Osteocyte (in vitro differentiated cells): ENCODE data around the gene ITIH4. TPM values are rescaled to one million over a fixed set of nuclear protein-coding genes. Genes with fewer than 3 reads are reported as not detected.

Source experiments
- DNase-seq: peaks from one replicate; pipeline ENCODE4 v3.0.0; 2021; ENCODE audit warnings: mixed read lengths; ENCODE audit not compliant: unreplicated experiment; ENCODE audit errors: extremely low spot score
- H3K27ac Mint-ChIP-seq: one replicate; pipeline ENCODE4 v1.8.0; 2021; ENCODE audit warnings: mild to moderate bottlenecking, mixed read lengths; ENCODE audit not compliant: unreplicated experiment
- H3K27me3 Mint-ChIP-seq: one replicate; pipeline ENCODE4 v1.8.0; 2021; ENCODE audit warnings: mixed read lengths; ENCODE audit not compliant: unreplicated experiment
- H3K36me3 Mint-ChIP-seq: one replicate; pipeline ENCODE4 v1.8.0; 2021; ENCODE audit warnings: mixed read lengths; ENCODE audit not compliant: unreplicated experiment
- H3K4me1 Mint-ChIP-seq: one replicate; pipeline ENCODE4 v1.8.0; 2021; ENCODE audit warnings: mixed read lengths; ENCODE audit not compliant: unreplicated experiment
- H3K4me3 Mint-ChIP-seq: one replicate; pipeline ENCODE4 v1.8.0; 2021; ENCODE audit warnings: mild to moderate bottlenecking, moderate library complexity, mixed read lengths; ENCODE audit not compliant: unreplicated experiment
- H3K9me3 Mint-ChIP-seq: one replicate; pipeline ENCODE4 v1.8.0; 2021; ENCODE audit warnings: mixed read lengths; ENCODE audit not compliant: unreplicated experiment
- total RNA-seq: library from RNA; stranded (reverse); gene quantifications from 2 replicates; pipeline ENCODE4 v1.2.1, GENCODE V29; 2021
- TF ChIP-seq, protein P1 (sequence below): fragments of 200-600 bp; sonication (generic); IDR thresholded peaks from 2 replicates; pipeline ENCODE4 v1.5.0; 2021; ENCODE audit warnings: antibody characterized with exemption, mild to moderate bottlenecking, moderate library complexity

The ITIH4 gene
- total RNA-seq, 1 donor from 2014 or later = 7.2 TPM

DNA sequence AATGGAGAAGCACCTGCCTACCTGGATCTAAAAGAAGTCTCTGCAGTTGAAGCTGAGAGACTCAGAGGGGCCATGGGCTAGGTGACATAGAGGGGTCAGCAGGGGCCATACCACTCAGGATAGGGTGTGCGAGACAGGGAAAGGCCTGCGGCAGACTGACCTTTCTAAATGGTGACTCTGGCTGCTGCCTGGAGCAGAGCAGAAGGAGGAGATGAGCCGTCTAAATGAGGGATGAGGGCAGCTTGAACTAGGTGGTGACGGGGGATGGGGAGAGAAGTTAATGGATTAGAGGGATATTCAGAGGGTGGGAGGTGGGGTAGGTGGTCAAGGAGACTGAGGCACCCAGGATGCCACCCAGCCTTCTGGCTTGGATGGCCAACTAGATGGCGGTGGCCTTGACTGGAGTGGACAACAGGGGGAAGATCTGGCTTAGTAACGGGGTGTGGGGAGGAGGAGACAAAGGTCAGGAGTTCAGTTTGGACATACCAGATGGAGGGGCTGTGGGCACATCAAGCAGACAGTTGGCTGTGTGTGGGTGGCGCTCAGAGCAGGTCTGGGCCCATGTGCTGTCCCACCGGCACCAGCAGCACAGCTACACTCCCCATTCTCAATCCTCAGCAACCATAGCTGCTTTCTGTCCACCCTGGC is 56.3 kb downstream of the ITIH4 start:
- TF ChIP-seq, protein P1, sequence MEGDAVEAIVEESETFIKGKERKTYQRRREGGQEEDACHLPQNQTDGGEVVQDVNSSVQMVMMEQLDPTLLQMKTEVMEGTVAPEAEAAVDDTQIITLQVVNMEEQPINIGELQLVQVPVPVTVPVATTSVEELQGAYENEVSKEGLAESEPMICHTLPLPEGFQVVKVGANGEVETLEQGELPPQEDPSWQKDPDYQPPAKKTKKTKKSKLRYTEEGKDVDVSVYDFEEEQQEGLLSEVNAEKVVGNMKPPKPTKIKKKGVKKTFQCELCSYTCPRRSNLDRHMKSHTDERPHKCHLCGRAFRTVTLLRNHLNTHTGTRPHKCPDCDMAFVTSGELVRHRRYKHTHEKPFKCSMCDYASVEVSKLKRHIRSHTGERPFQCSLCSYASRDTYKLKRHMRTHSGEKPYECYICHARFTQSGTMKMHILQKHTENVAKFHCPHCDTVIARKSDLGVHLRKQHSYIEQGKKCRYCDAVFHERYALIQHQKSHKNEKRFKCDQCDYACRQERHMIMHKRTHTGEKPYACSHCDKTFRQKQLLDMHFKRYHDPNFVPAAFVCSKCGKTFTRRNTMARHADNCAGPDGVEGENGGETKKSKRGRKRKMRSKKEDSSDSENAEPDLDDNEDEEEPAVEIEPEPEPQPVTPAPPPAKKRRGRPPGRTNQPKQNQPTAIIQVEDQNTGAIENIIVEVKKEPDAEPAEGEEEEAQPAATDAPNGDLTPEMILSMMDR = no peak

DNA sequence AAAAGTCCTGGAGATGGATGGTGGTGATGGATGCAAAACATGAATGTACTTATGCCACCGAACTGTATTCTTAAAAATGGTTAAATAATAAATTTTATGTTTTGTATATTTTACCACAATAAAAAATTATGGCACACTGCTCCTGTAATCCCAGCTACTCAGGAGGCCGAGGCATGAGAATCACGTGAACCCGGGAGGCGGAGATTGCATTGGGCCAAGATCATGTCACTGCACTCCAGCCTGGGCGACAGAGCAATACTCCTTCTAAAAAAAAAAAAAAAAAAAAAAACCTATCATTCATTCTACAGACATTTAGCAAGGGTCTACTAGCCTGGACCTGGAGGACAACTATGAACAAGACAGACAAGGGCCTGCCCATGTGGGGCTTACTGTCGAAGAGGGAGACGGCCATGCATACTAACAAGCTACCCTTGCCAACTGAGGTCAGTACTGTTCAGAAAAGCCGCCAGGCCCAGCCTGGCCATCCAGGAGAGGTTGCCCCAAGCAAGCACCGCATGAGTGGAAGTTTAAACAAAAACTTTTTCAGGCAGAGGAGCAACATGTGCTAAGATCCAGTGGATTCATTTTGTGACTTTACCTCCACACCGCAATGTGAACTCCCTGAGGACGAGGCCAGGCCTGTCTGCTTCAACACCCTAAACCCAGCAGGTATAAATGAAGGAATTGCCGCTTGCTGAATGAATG is 57.0 kb downstream of the ITIH4 start:
- TF ChIP-seq, protein P1 = no peak
- peak; percentile 57 for DNase-seq
- Mint-ChIP-seq H3K27me3 (no peaks in the 10 kb centered on the region), H3K36me3 (no peaks in the 10 kb centered on the region), H3K4me1 (peaks cover 16% of the 10 kb centered on the region), H3K27ac (no peak overlapping the region), H3K4me3 (no peak overlapping the region), H3K9me3 (no peaks in the 10 kb centered on the region)

More for the DNA sequence above, 56.3 kb downstream of the ITIH4 start:
- peak; percentile 48 for DNase-seq
- Mint-ChIP-seq H3K4me3 (no peak overlapping the region), H3K27me3 (no peaks in the 10 kb centered on the region), H3K4me1 (peaks cover 15% of the 10 kb centered on the region), H3K27ac (no peak overlapping the region), H3K36me3 (no peaks in the 10 kb centered on the region), H3K9me3 (no peaks in the 10 kb centered on the region)

DNA sequence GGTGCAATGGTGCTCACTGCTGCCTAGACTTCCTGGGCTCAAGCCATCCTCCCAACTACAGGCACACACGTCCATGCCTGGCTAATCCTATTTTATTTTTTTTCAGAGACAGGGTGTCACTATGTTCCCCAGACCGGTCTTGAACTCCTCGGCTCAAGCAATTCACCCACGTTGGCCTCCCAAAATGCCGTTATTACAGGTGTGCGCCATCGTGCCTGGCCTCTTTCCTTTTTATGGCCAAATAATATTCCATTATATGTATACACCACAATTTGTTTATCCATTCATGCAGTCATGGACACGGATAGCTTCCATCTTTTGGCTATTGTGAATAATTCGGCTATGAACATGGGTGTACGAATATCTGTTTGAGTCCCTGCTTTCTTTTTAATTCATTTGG is 58.8 kb downstream of the ITIH4 start:
- Mint-ChIP-seq H3K4me3 (peak overlapping the region; percentile 94), H3K36me3 (no peaks in the 10 kb centered on the region), H3K27ac (peak overlapping the region; percentile 91), H3K9me3 (no peaks in the 10 kb centered on the region), H3K27me3 (no peaks in the 10 kb centered on the region), H3K4me1 (peaks cover 16% of the 10 kb centered on the region)
- TF ChIP-seq, protein P1 = no peak
- no peak for DNase-seq

DNA sequence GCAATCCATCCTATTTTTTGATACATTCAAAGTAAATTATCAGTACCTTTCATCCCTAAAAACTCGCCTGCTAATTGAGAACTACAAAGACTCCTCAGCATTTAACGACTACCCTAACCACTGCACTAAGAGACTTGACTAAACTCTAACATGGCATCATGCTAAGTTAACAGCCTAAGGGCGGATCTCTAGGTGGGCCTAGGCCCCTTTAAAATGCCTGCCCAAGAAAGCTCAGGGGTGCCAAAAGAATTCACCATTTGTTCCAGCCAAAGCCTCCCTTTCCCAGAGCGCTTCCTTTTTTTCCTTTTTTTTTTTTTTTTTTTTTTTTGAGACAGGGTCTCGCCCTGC is 59.2 kb downstream of the ITIH4 start:
- no peak for DNase-seq
- TF ChIP-seq, protein P1 = no peak
- Mint-ChIP-seq H3K27me3 (no peaks in the 10 kb centered on the region), H3K4me1 (peaks cover 16% of the 10 kb centered on the region), H3K36me3 (no peaks in the 10 kb centered on the region), H3K4me3 (peak overlapping the region; percentile 94), H3K9me3 (no peaks in the 10 kb centered on the region), H3K27ac (peak overlapping the region; percentile 91)

DNA sequence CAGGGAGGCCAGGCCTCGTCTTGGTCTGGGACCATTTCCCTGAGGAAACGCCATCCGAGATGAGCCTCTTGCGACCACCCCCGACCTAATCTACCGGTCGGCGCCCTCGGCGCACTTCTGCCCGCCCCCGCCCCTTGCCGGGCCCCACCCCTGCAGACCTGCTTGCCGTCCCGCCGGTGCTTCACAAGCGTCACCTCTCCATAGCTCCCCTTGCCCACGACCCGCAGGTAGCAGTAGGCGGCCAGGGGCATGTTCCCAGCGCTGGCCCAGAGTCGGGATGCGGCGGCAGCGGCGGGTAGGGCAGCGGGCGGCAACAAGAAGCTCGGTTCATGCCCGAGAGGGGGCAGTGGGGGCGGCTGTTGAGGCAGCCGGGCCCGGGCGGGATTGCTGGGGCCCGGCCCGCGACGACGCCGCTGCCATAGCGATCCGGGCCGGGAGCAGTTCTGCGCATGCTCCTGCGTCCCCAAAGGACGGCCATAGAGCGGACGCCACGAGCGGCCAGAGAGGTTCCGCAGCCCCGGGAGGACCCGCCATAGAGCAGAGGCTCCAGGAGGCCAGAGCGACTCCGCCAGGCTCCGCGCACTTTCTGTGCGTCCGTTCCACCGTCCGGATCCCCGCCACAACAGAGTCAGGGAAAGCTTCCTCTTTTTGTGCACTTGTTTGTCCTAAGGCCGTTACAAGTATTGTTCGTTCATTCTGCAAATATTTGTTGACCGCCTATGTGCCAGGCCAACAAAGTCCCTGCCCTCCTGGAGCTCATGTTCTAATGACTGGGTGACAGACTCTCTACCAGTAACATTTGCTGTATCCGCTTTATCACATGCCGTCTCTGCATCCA is 59.8 kb downstream of the ITIH4 start, which contains the start of gene NEK4:
Gene NEK4, minus strand, starts transcription at position 445 of the 838 bp plus-strand sequence. Its CDS starts 194 bp downstream, at position 251.
- H3K4me1 Mint-ChIP-seq = peaks cover 16% of the 10 kb centered on the region
- H3K9me3 Mint-ChIP-seq = no peaks in the 10 kb centered on the region
- H3K27me3 Mint-ChIP-seq = no peaks in the 10 kb centered on the region
- TF ChIP-seq, protein P1 = peak; percentile 32
- H3K4me3 Mint-ChIP-seq = peak within 1 kb of the TSS; percentile 94
- H3K36me3 Mint-ChIP-seq = peaks cover 1% of the 10 kb centered on the region
- peak within 1 kb of the TSS; percentile 91 for H3K27ac Mint-ChIP-seq
- DNase-seq = peak; percentile 97
